H9 (cell line): ENCODE data around the gene CNTN2. TPM values are rescaled to one million over a fixed set of nuclear protein-coding genes. Genes with fewer than 3 reads are reported as not detected.

Source experiments
- DNase-seq: peaks from one replicate; pipeline ENCODE4 v3.0.0-alpha.2; 2017
- H2AFZ ChIP-seq: one replicate; pipeline ENCODE4 v1.6.1; 2013; ENCODE audit warnings: mild to moderate bottlenecking, low read length, control low read depth, moderate library complexity
- H2AK5ac ChIP-seq: 2 replicates; pipeline ENCODE4 v1.6.1; 2013; ENCODE audit warnings: low read length, control low read depth, mixed read lengths; ENCODE audit not compliant: insufficient read length
- H2BK120ac ChIP-seq: one replicate; pipeline ENCODE4 v1.6.1; 2013; ENCODE audit warnings: low read depth, mild to moderate bottlenecking, low read length, control low read depth, inconsistent platforms; ENCODE audit not compliant: poor library complexity, severe bottlenecking
- H2BK12ac ChIP-seq: 2 replicates; pipeline ENCODE4 v1.6.1; 2013; ENCODE audit warnings: low read length, control low read depth, mixed read lengths, low read depth; ENCODE audit not compliant: insufficient read length
- H2BK15ac ChIP-seq: 2 replicates; pipeline ENCODE4 v1.6.1; 2013; ENCODE audit warnings: low read depth, low read length, control low read depth
- H2BK20ac ChIP-seq: one replicate; pipeline ENCODE4 v1.6.1; 2013; ENCODE audit warnings: low read depth, mild to moderate bottlenecking, low read length, control low read depth, inconsistent platforms; ENCODE audit not compliant: poor library complexity, severe bottlenecking
- H2BK5ac ChIP-seq: 2 replicates; pipeline ENCODE4 v1.6.1; 2013; ENCODE audit warnings: low read length, control low read depth, mixed read lengths; ENCODE audit not compliant: insufficient read length
- H3K14ac ChIP-seq: 2 replicates; pipeline ENCODE4 v1.6.1; 2013; ENCODE audit warnings: low read length, control low read depth; ENCODE audit not compliant: insufficient read depth
- H3K18ac ChIP-seq: 2 replicates; pipeline ENCODE4 v1.6.1; 2013; ENCODE audit warnings: low read depth, mild to moderate bottlenecking, mixed read lengths, low read length, control low read depth; ENCODE audit not compliant: insufficient read length
- H3K23ac ChIP-seq: 2 replicates; pipeline ENCODE4 v1.6.1; 2013; ENCODE audit warnings: low read length, control low read depth, mixed read lengths, low read depth; ENCODE audit not compliant: insufficient read length
- H3K23me2 ChIP-seq: 2 replicates; pipeline ENCODE4 v1.6.1; 2013; ENCODE audit warnings: low read depth, mild to moderate bottlenecking, mixed read lengths, low read length, control low read depth; ENCODE audit not compliant: insufficient read length, poor library complexity, severe bottlenecking
- H3K27ac ChIP-seq: 2 replicates; pipeline ENCODE4 v1.5.1; 2013; ENCODE audit warnings: low read length, control low read depth, mixed read lengths, low read depth; ENCODE audit not compliant: insufficient read length
- H3K27me3 ChIP-seq: 2 replicates; pipeline ENCODE4 v1.6.1; 2013; ENCODE audit warnings: low read length, control low read depth, inconsistent platforms; ENCODE audit not compliant: insufficient read depth
- H3K4ac ChIP-seq: 2 replicates; pipeline ENCODE4 v1.6.1; 2013; ENCODE audit warnings: low read depth, mild to moderate bottlenecking, control low read depth, inconsistent platforms, low read length, moderate library complexity
- H3K4me1 ChIP-seq: 2 replicates; pipeline ENCODE4 v1.6.1; 2013; ENCODE audit warnings: low read length, control low read depth, inconsistent platforms; ENCODE audit not compliant: insufficient read depth
- H3K4me2 ChIP-seq: 2 replicates; pipeline ENCODE4 v1.6.1; 2013; ENCODE audit warnings: low read length, control low read depth, mixed read lengths; ENCODE audit not compliant: insufficient read length, insufficient read depth
- H3K56ac ChIP-seq: 2 replicates; pipeline ENCODE4 v1.6.1; 2013; ENCODE audit warnings: low read depth, mild to moderate bottlenecking, mixed read lengths, low read length, control low read depth; ENCODE audit not compliant: insufficient read length
- H3K79me1 ChIP-seq: 2 replicates; pipeline ENCODE4 v1.6.1; 2013; ENCODE audit warnings: low read depth, mild to moderate bottlenecking, moderate library complexity, low read length, control low read depth, inconsistent platforms; ENCODE audit not compliant: insufficient read depth, poor library complexity, severe bottlenecking
- H3K79me2 ChIP-seq: 2 replicates; pipeline ENCODE4 v1.6.1; 2013; ENCODE audit warnings: low read length, control low read depth, inconsistent platforms; ENCODE audit not compliant: insufficient read depth
- H3K9ac ChIP-seq: 2 replicates; pipeline ENCODE4 v1.6.1; 2013; ENCODE audit warnings: low read length, control low read depth, mixed read lengths; ENCODE audit not compliant: insufficient read length; ENCODE audit errors: extremely low read depth
- H3K9me3 ChIP-seq: one replicate; pipeline ENCODE4 v1.6.1; 2013; ENCODE audit warnings: low read depth, low read length, inconsistent platforms; ENCODE audit not compliant: control insufficient read depth
- H3T11ph ChIP-seq: one replicate; pipeline ENCODE4 v1.6.1; 2013; ENCODE audit warnings: mild to moderate bottlenecking, low read length, control low read depth, inconsistent platforms
- H4K20me1 ChIP-seq: one replicate; pipeline ENCODE4 v1.6.1; 2013; ENCODE audit not compliant: control insufficient read depth, insufficient read length, insufficient read depth
- H4K5ac ChIP-seq: 2 replicates; pipeline ENCODE4 v1.6.1; 2013; ENCODE audit warnings: low read depth, mild to moderate bottlenecking, mixed read lengths, low read length, control low read depth; ENCODE audit not compliant: insufficient read length
- H4K8ac ChIP-seq: replicated peaks from 2 replicates; pipeline ENCODE4 v1.6.1; 2013; ENCODE audit warnings: low read length, control low read depth, mixed read lengths, low read depth; ENCODE audit not compliant: insufficient read length
- H4K91ac ChIP-seq: 2 replicates; pipeline ENCODE4 v1.6.1; 2013; ENCODE audit warnings: low read depth, mild to moderate bottlenecking, moderate library complexity, mixed read lengths, low read length, control low read depth; ENCODE audit not compliant: insufficient read length
- H3K27ac Mint-ChIP-seq, 3 experiments: 2 replicates in 2 of 3; 3 replicates in 1 of 3; pipeline ENCODE4 v1.8.0; 2020 to 2021; ENCODE audit warnings: mixed read lengths in 3 of 3, mild to moderate bottlenecking in 1 of 3, moderate library complexity in 1 of 3
- H3K27me3 Mint-ChIP-seq: 2 replicates; pipeline ENCODE4 v1.8.0; 2021; ENCODE audit warnings: low read depth, mild to moderate bottlenecking, moderate library complexity, mixed read lengths
- H3K36me3 Mint-ChIP-seq, 3 experiments: 2 replicates in 2 of 3; 3 replicates in 1 of 3; pipeline ENCODE4 v1.8.0; 2020 to 2021; ENCODE audit warnings: low read depth in 3 of 3, mixed read lengths in 3 of 3; ENCODE audit not compliant: insufficient read depth in 1 of 3
- H3K4me1 Mint-ChIP-seq, 2 experiments: 2 replicates each; pipeline ENCODE4 v1.8.0; 2020; ENCODE audit warnings: mixed read lengths in 2 of 2
- H3K4me3 Mint-ChIP-seq, 2 experiments: 2 replicates in 1 of 2; 3 replicates in 1 of 2; pipeline ENCODE4 v1.8.0; 2020 to 2021; ENCODE audit warnings: mild to moderate bottlenecking in 2 of 2, mixed read lengths in 2 of 2, moderate library complexity in 1 of 2
- H3K9me3 Mint-ChIP-seq, 2 experiments: 2 replicates in 1 of 2; 3 replicates in 1 of 2; pipeline ENCODE4 v1.8.0; 2020; ENCODE audit warnings: mild to moderate bottlenecking in 2 of 2, mixed read lengths in 2 of 2, moderate library complexity in 1 of 2
- WGBS: extraction: QIAGEN DNeasy Blood & Tissue Kit; methylation state at CpG from one replicate; pipeline ENCODE4 v1.1.7; 2013; ENCODE audit warnings: missing lambda C conversion rate, low lambda C conversion rate, mixed read lengths; ENCODE audit not compliant: insufficient read length; ENCODE audit errors: extremely low coverage; 5-methylcytosine and 5-hydroxymethylcytosine counted together
- total RNA-seq: library from RNA; stranded (reverse); gene quantifications from 2 replicates; pipeline ENCODE4 v1.2.1, GENCODE V29; 2021
- TF ChIP-seq, protein P1 (sequence below): fragments of 200-600 bp; sonication (generic); conservative IDR thresholded peaks from 3 replicates; pipeline ENCODE4 v1.8.0; 2021; ENCODE audit warnings: antibody characterized with exemption, mild to moderate bottlenecking

CNTN2 gene
- total RNA-seq, 1 experiment from 2014 or later = 0.42 TPM

DNA sequence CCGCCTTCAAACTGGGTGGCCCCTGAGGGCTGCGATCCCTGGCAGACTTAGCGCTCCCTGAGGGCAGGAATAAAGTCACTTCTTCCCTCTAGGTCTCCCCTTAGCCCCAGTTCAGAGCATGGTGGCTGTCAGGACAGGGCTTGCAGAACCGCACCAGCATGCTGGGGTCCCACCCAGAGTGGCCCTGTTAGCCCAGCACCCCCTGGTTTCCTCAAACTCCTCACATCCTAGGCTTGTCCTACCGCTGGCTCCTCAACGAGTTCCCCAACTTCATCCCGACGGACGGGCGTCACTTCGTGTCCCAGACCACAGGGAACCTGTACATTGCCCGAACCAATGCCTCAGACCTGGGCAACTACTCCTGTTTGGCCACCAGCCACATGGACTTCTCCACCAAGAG is 15.8 kb downstream of the CNTN2 start:
- Histone ChIP-seq H2AFZ (no peak overlapping the region), H2BK20ac (no peak overlapping the region), H4K5ac (no peak overlapping the region), H2BK12ac (no peak overlapping the region), H4K91ac (no peak overlapping the region), H3K4me1 (no peaks in the 10 kb centered on the region), H2BK5ac (no peak overlapping the region), H3K27me3 (no peaks in the 10 kb centered on the region), H3K56ac (no peak overlapping the region), H3K4ac (no peak overlapping the region), H4K8ac (no peak overlapping the region), H3K79me1 (no peaks in the 10 kb centered on the region), H3K23me2 (no peaks in the 10 kb centered on the region), H3T11ph (no peak overlapping the region), H2BK120ac (no peak overlapping the region), H2AK5ac (no peak overlapping the region), H4K20me1 (no peaks in the 10 kb centered on the region), H3K4me2 (no peak overlapping the region), H3K9me3 (no peaks in the 10 kb centered on the region), H3K79me2 (no peaks in the 10 kb centered on the region), H2BK15ac (no peak overlapping the region), H3K9ac (no peak overlapping the region), H3K14ac (no peak overlapping the region; the same call in 1 of the 2 replicates), H3K23ac (no peak overlapping the region), H3K27ac (no peak overlapping the region), H3K18ac (no peak overlapping the region)
- TF ChIP-seq, protein P1, sequence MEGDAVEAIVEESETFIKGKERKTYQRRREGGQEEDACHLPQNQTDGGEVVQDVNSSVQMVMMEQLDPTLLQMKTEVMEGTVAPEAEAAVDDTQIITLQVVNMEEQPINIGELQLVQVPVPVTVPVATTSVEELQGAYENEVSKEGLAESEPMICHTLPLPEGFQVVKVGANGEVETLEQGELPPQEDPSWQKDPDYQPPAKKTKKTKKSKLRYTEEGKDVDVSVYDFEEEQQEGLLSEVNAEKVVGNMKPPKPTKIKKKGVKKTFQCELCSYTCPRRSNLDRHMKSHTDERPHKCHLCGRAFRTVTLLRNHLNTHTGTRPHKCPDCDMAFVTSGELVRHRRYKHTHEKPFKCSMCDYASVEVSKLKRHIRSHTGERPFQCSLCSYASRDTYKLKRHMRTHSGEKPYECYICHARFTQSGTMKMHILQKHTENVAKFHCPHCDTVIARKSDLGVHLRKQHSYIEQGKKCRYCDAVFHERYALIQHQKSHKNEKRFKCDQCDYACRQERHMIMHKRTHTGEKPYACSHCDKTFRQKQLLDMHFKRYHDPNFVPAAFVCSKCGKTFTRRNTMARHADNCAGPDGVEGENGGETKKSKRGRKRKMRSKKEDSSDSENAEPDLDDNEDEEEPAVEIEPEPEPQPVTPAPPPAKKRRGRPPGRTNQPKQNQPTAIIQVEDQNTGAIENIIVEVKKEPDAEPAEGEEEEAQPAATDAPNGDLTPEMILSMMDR = no peak
- no peaks in the 10 kb centered on the region for H3K9me3 Mint-ChIP-seq
- H3K4me3 Mint-ChIP-seq = no peak overlapping the region
- WGBS = no CpG with 5 or more reads among the region's 12 CpGs
- peaks cover 6 to 7% of the 10 kb centered on the region in 2 experiments for H3K4me1 Mint-ChIP-seq
- peaks cover 8% of the 10 kb centered on the region; the same call in 1 of the 2 replicates for H3K27me3 Mint-ChIP-seq
- no peak for DNase-seq
- H3K36me3 Mint-ChIP-seq = no peaks in the 10 kb centered on the region
- H3K27ac Mint-ChIP-seq = no peak overlapping the region; a peak in 1 of 7 replicates
